SK-N-MC (cell line): ENCODE results near the gene DEK.
"Not testable (repeated sequence)": the region's sequence is repeated elsewhere in the genome, so short reads cannot be mapped to it uniquely, and the experiment has no call there.

Source experiments
- EZH2 ChIP-seq: fragments of 200-600 bp; sonication (generic); IDR thresholded peaks from one replicate; pipeline ENCODE4 v1.6.1; 2017; ENCODE audit warnings: antibody characterized with exemption
- POLR2AphosphoS5 ChIP-seq: IDR thresholded peaks from 2 replicates; pipeline ENCODE4 v1.6.1; 2012; ENCODE audit warnings: mild to moderate bottlenecking, low read depth, low read length, borderline replicate concordance

GRCh38 chr6:18233770-18234169 lies 30.6 kb downstream of the DEK start:
- not testable (repeated sequence) for TF ChIP-seq POLR2AphosphoS5, EZH2
